Mesenchymal stem cell (in vitro differentiated cells and primary cell): Measurements from ENCODE around the gene SOD2.
A peak's percentile ranks its signal among the peaks of the same experiment; 100 is the strongest.

Source experiments
- DNase-seq: peaks from one replicate; pipeline ENCODE4 v3.0.0-alpha.2; 2013
- H2AFZ ChIP-seq: one replicate; pipeline ENCODE4 v1.6.1; 2013; ENCODE audit warnings: low read depth, mild to moderate bottlenecking, control low read depth, inconsistent platforms, low read length, moderate library complexity
- H2AK5ac ChIP-seq: 2 replicates; pipeline ENCODE4 v1.6.1; 2013; ENCODE audit warnings: low read length, moderate library complexity, mild to moderate bottlenecking, inconsistent platforms; ENCODE audit not compliant: severe bottlenecking
- H2BK120ac ChIP-seq: one replicate; pipeline ENCODE4 v1.6.1; 2013; ENCODE audit warnings: low read depth, mild to moderate bottlenecking, inconsistent platforms, low read length, moderate library complexity
- H2BK12ac ChIP-seq, 2 experiments: one replicate each; pipeline ENCODE4 v1.6.1; 2013; ENCODE audit warnings: inconsistent platforms in 2 of 2, low read length in 2 of 2, mild to moderate bottlenecking in 2 of 2, moderate library complexity in 2 of 2, control low read depth in 1 of 2
- H2BK15ac ChIP-seq: one replicate; pipeline ENCODE4 v1.6.1; 2013; ENCODE audit warnings: mild to moderate bottlenecking, low read depth, inconsistent platforms; ENCODE audit not compliant: poor library complexity, severe bottlenecking
- H2BK5ac ChIP-seq: 2 replicates; pipeline ENCODE4 v1.6.1; 2013; ENCODE audit warnings: low read depth, mild to moderate bottlenecking, low read length, control low read depth, inconsistent platforms; ENCODE audit not compliant: poor library complexity, severe bottlenecking
- H3K14ac ChIP-seq, 2 experiments: one replicate each; pipeline ENCODE4 v1.6.1; 2013; ENCODE audit warnings: inconsistent platforms in 2 of 2, low read length in 2 of 2, control low read depth in 1 of 2, mild to moderate bottlenecking in 1 of 2, moderate library complexity in 1 of 2
- H3K18ac ChIP-seq, 2 experiments: one replicate each; pipeline ENCODE4 v1.6.1; 2013; ENCODE audit warnings: inconsistent platforms in 2 of 2, low read length in 2 of 2, control low read depth in 1 of 2, low read depth in 1 of 2, mild to moderate bottlenecking in 1 of 2
- H3K23ac ChIP-seq, 2 experiments: one replicate each; pipeline ENCODE4 v1.6.1; 2013; ENCODE audit warnings: inconsistent platforms in 2 of 2, low read length in 2 of 2, mild to moderate bottlenecking in 2 of 2, moderate library complexity in 2 of 2, control low read depth in 1 of 2
- H3K27ac ChIP-seq: 2 replicates; pipeline ENCODE4 v1.5.1; 2013; ENCODE audit warnings: mild to moderate bottlenecking, moderate library complexity, low read length, control low read depth, inconsistent platforms; ENCODE audit not compliant: poor library complexity, severe bottlenecking
- H3K27me3 ChIP-seq, 2 experiments: 2 replicates each; pipeline versions ENCODE4 v1.6.1 to v1.7.0; 2013; ENCODE audit warnings: low read length in 2 of 2, mild to moderate bottlenecking in 2 of 2, moderate library complexity in 2 of 2, control low read depth in 1 of 2, inconsistent platforms in 1 of 2; ENCODE audit not compliant: control insufficient read depth in 1 of 2, insufficient read depth in 1 of 2
- H3K36me3 ChIP-seq, 2 experiments: 2 replicates each; pipeline versions ENCODE4 v1.6.1 to v1.7.0; 2013; ENCODE audit warnings: low read length in 2 of 2, control low read depth in 1 of 2, inconsistent platforms in 1 of 2, low read depth in 1 of 2, mild to moderate bottlenecking in 1 of 2; ENCODE audit not compliant: insufficient read depth in 2 of 2, control insufficient read depth in 1 of 2
- H3K4ac ChIP-seq, 2 experiments: one replicate each; pipeline ENCODE4 v1.6.1; 2013; ENCODE audit warnings: inconsistent platforms in 2 of 2, low read length in 2 of 2, mild to moderate bottlenecking in 2 of 2, moderate library complexity in 2 of 2, control low read depth in 1 of 2, low read depth in 1 of 2
- H3K4me1 ChIP-seq: 2 replicates; pipeline ENCODE4 v1.6.1; 2013; ENCODE audit warnings: low read depth, low read length, control low read depth; ENCODE audit not compliant: control insufficient read depth, insufficient read depth
- H3K4me2 ChIP-seq: 2 replicates; pipeline ENCODE4 v1.6.1; 2013; ENCODE audit warnings: low read length, mild to moderate bottlenecking, inconsistent platforms; ENCODE audit not compliant: poor library complexity, severe bottlenecking
- H3K4me3 ChIP-seq, 2 experiments: 2 replicates each; pipeline versions ENCODE4 v1.5.1 to v1.7.0; 2013; ENCODE audit warnings: low read length in 2 of 2, mild to moderate bottlenecking in 2 of 2, control low read depth in 1 of 2, low read depth in 1 of 2; ENCODE audit not compliant: insufficient read depth in 1 of 2
- H3K79me1 ChIP-seq: replicated peaks from 2 replicates; pipeline ENCODE4 v1.6.1; 2013; ENCODE audit warnings: mild to moderate bottlenecking, control low read depth, low read length, inconsistent platforms; ENCODE audit not compliant: poor library complexity, severe bottlenecking
- H3K9ac ChIP-seq: 2 replicates; pipeline ENCODE4 v1.7.0; 2013; ENCODE audit warnings: mild to moderate bottlenecking, low read length, moderate library complexity
- H3K9me3 ChIP-seq: 2 replicates; pipeline ENCODE4 v1.7.0; 2013; ENCODE audit warnings: mild to moderate bottlenecking, low read length; ENCODE audit not compliant: control insufficient read depth
- H4K8ac ChIP-seq: one replicate; pipeline ENCODE4 v1.6.1; 2013; ENCODE audit warnings: inconsistent platforms, mild to moderate bottlenecking, low read length, moderate library complexity
- H4K91ac ChIP-seq: one replicate; pipeline ENCODE4 v1.6.1; 2013; ENCODE audit warnings: mild to moderate bottlenecking, low read length, inconsistent platforms
- WGBS: methylation state at CpG from one replicate; pipeline ENCODE4 v1.1.7; 2013; ENCODE audit warnings: mixed read lengths; 5-methylcytosine and 5-hydroxymethylcytosine counted together

The SOD2 gene

DNA sequence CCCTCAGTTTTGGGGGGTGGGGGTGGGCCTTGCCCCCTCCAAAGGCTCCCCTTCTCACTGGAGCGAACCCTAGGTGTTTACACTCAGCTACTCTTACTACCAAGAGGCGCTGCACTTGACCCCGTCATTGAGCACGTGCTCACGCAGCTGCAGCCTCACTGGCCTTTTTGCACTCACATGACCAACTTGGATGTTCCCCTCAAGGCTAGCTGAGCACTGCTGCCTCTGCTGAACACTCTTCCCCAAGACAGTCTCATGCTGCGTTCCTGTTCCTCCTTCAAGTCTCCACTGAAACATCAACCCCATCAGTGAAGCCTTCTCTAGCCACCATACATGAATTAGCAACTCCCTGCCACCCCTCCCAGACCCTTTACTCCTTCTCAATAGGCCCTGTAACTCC lies 4.0 kb downstream of the SOD2 start:
- H3K4me1 ChIP-seq, result peaks cover 9% of the 10 kb centered on the region
- H3K18ac ChIP-seq, result no peak overlapping the region
- H3K4me2 ChIP-seq, result no peak overlapping the region
- H2BK12ac ChIP-seq, result no peak overlapping the region
- no peak overlapping the region for H2BK5ac ChIP-seq
- peaks cover 18 to 82% of the 10 kb centered on the region in 2 experiments for H3K36me3 ChIP-seq
- WGBS, result 94% methylated on average over 6 of the region's 6 CpGs
- H2AFZ ChIP-seq, result no peak overlapping the region
- peak overlapping the region; percentile 94 for H3K9ac ChIP-seq
- H3K4me3 ChIP-seq, result peak overlapping the region in 1 of 2 experiments; percentile 94
- H3K27ac ChIP-seq, result no peak overlapping the region
- no peaks in the 10 kb centered on the region for H3K27me3 ChIP-seq
- DNase-seq, result peak; percentile 18
- no peak overlapping the region for H2BK120ac ChIP-seq
- peaks cover 21% of the 10 kb centered on the region for H3K79me1 ChIP-seq
- peak overlapping the region; percentile 7 for H4K91ac ChIP-seq
- H3K9me3 ChIP-seq, result no peaks in the 10 kb centered on the region
- H2AK5ac ChIP-seq, result no peak overlapping the region
- no peak overlapping the region for H3K4ac ChIP-seq
- H3K23ac ChIP-seq, result no peak overlapping the region
- H2BK15ac ChIP-seq, result no peak overlapping the region
- H3K14ac ChIP-seq, result no peak overlapping the region
- no peak overlapping the region for H4K8ac ChIP-seq

DNA sequence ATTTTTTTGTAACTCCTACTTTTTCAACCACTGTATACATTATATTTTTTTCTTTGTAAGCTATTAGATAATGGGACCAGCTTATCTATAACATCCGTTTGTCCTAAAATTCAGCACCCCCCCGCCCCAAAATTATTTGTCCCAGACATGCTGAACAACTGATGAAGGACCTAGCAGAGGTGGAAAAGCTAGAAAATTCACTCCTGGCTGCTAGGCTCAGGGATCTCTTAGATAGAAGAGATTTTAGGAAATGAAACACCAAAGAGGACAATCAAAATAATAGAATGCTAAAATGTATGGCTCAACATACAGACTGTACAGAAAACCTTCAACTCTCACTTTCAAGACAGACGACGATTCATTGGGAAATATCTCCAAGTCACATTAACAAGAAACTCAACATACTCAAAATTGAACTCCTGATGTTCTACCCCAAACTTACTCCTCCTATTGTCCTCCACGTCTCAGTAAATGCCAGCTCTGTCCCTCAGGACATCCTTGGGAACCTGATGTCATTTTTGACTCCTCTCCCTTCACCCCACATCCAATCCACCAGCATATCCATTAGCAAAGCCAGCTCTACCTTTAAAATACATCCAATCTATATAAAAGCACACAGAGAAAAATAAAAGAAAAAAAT lies 4.7 kb downstream of the SOD2 start:
- no peak overlapping the region for H3K27ac ChIP-seq
- peak overlapping the region; percentile 45 for H2AK5ac ChIP-seq
- no peak overlapping the region for H2AFZ ChIP-seq
- no peak overlapping the region for H3K4ac ChIP-seq
- H2BK15ac ChIP-seq, result no peak overlapping the region
- no peak overlapping the region for H4K8ac ChIP-seq
- no peak for DNase-seq
- H3K4me3 ChIP-seq, result peak overlapping the region in 1 of 2 experiments; percentile 94
- no peak overlapping the region for H4K91ac ChIP-seq
- no peak overlapping the region for H3K14ac ChIP-seq
- H3K23ac ChIP-seq, result no peak overlapping the region
- peaks cover 7% of the 10 kb centered on the region for H3K4me1 ChIP-seq
- H3K4me2 ChIP-seq, result no peak overlapping the region
- no peaks in the 10 kb centered on the region for H3K9me3 ChIP-seq
- H3K18ac ChIP-seq, result no peak overlapping the region
- peaks cover 18 to 88% of the 10 kb centered on the region in 2 experiments for H3K36me3 ChIP-seq
- 95% methylated on average over 5 of the region's 5 CpGs for WGBS
- no peak overlapping the region for H2BK5ac ChIP-seq
- H2BK120ac ChIP-seq, result no peak overlapping the region
- no peaks in the 10 kb centered on the region for H3K27me3 ChIP-seq
- no peak overlapping the region for H2BK12ac ChIP-seq
- peak overlapping the region; percentile 94 for H3K9ac ChIP-seq
- H3K79me1 ChIP-seq, result peaks cover 22% of the 10 kb centered on the region

- no peak overlapping the region for H4K8ac ChIP-seq
- peak; percentile 18 for DNase-seq
- H3K23ac ChIP-seq, result no peak overlapping the region
- no peak overlapping the region for H3K27ac ChIP-seq
- H3K4me3 ChIP-seq, result peak overlapping the region in 1 of 2 experiments; percentile 54
- H3K9me3 ChIP-seq, result no peaks in the 10 kb centered on the region
- H3K36me3 ChIP-seq, result peaks cover 23 to 97% of the 10 kb centered on the region in 2 experiments
- H3K14ac ChIP-seq, result no peak overlapping the region
- H2BK120ac ChIP-seq, result no peak overlapping the region
- peak overlapping the region; percentile 50 for H3K9ac ChIP-seq
- no peak overlapping the region for H3K4ac ChIP-seq
- H2BK12ac ChIP-seq, result no peak overlapping the region
- H2AK5ac ChIP-seq, result no peak overlapping the region
- H3K18ac ChIP-seq, result no peak overlapping the region
- no peak overlapping the region for H2BK15ac ChIP-seq
- no peaks in the 10 kb centered on the region for H3K27me3 ChIP-seq
- H2AFZ ChIP-seq, result no peak overlapping the region
- H2BK5ac ChIP-seq, result no peak overlapping the region
- H3K4me2 ChIP-seq, result no peak overlapping the region
- over 99% methylated on average over 6 of the region's 9 CpGs for WGBS
- H3K79me1 ChIP-seq, result peaks cover 23% of the 10 kb centered on the region
- H4K91ac ChIP-seq, result no peak overlapping the region
- peaks cover 8% of the 10 kb centered on the region for H3K4me1 ChIP-seq
Measured at GRCh38 chr6:159687341-159687740, 5.7 kb downstream of the SOD2 start.

GRCh38 chr6:159686703-159687102 lies 6.3 kb downstream of the SOD2 start:
- H2AK5ac ChIP-seq, result no peak overlapping the region
- no peak overlapping the region for H3K14ac ChIP-seq
- H2BK15ac ChIP-seq, result no peak overlapping the region
- no peak overlapping the region for H3K27ac ChIP-seq
- no peak for DNase-seq
- peak overlapping the region in 1 of 2 experiments; percentile 54 for H3K4me3 ChIP-seq
- H3K4ac ChIP-seq, result no peak overlapping the region
- H2BK12ac ChIP-seq, result no peak overlapping the region
- H3K79me1 ChIP-seq, result peaks cover 24% of the 10 kb centered on the region
- no peaks in the 10 kb centered on the region for H3K9me3 ChIP-seq
- H4K8ac ChIP-seq, result no peak overlapping the region
- H2BK5ac ChIP-seq, result no peak overlapping the region
- no peaks in the 10 kb centered on the region for H3K27me3 ChIP-seq
- no peak overlapping the region for H2AFZ ChIP-seq
- 96% methylated on average over 3 of the region's 3 CpGs for WGBS
- no peak overlapping the region for H3K4me2 ChIP-seq
- no peak overlapping the region for H2BK120ac ChIP-seq
- peaks cover 21 to 97% of the 10 kb centered on the region in 2 experiments for H3K36me3 ChIP-seq
- peak overlapping the region; percentile 50 for H3K9ac ChIP-seq
- no peak overlapping the region for H3K23ac ChIP-seq
- no peak overlapping the region for H4K91ac ChIP-seq
- peaks cover 4% of the 10 kb centered on the region for H3K4me1 ChIP-seq
- no peak overlapping the region for H3K18ac ChIP-seq
